ENCODE data around the gene C6orf47.

The C6orf47 gene

DNA sequence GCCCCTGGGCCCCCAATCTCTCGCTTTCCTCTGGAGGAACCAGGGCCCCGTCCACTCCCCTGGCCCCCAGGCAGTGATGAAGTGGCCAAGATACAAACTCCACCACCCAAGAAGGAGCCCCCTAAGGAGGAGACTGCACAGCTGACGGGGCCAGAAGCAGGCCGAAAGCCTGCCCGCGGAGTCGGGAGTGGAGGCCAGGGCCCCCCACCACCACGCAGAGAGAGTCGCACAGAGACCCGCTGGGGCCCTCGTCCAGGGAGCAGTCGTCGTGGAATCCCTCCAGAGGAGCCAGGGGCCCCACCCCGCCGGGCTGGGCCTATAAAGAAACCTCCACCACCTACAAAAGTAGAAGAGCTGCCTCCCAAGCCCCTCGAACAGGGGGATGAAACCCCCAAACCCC lies 29.4 kb downstream of the C6orf47 start:
- Mint-ChIP-seq H3K36me3 (ENCODE audit: low read depth) (peaks cover 82% of the 10 kb centered on the region), H3K27ac (peak overlapping the region; percentile 89), H3K4me3 (no peak overlapping the region), H3K4me1 (peaks cover 5% of the 10 kb centered on the region), H3K27me3 (ENCODE audit: low read depth, poor library complexity) (peaks cover 3% of the 10 kb centered on the region), H3K9me3 (no peaks in the 10 kb centered on the region)
- no peak for DNase-seq
- TF ChIP-seq CTCF (IDR thresholded peaks at IDR 0.05): no peak

- H3K4me1 Mint-ChIP-seq: peaks cover 5% of the 10 kb centered on the region
- H3K27me3 Mint-ChIP-seq (ENCODE audit: low read depth, poor library complexity): peaks cover 3% of the 10 kb centered on the region
- no peaks in the 10 kb centered on the region for H3K9me3 Mint-ChIP-seq
- no peak overlapping the region for H3K4me3 Mint-ChIP-seq
- H3K36me3 Mint-ChIP-seq (ENCODE audit: low read depth): peaks cover 82% of the 10 kb centered on the region
- TF ChIP-seq CTCF (IDR thresholded peaks at IDR 0.05): no peak
- H3K27ac Mint-ChIP-seq: peak overlapping the region; percentile 89
- DNase-seq: no peak
Measured at GRCh38 chr6:31630177-31630934, 30.2 kb downstream of the C6orf47 start.

DNA sequence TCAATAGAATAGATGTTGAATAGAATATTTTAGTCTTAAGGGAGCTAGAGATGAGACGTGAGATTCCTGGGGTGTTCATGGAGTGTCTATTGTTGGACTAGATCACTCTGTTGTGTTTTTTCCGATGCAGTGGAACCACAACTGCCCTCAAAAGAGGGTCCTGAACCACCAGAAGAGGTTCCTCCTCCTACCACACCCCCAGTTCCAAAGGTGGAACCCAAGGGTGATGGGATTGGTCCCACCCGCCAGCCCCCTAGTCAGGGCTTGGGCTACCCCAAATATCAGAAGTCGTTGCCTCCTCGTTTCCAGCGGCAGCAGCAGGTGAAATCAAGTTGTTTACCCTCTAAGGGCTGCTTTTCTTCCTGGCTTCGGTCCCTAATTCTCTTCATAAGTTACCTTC lies 31.6 kb downstream of the C6orf47 start:
- Mint-ChIP-seq H3K36me3 (ENCODE audit: low read depth) (peaks cover 88% of the 10 kb centered on the region), H3K4me1 (peaks cover 3% of the 10 kb centered on the region), H3K4me3 (no peak overlapping the region), H3K27ac (peak overlapping the region; percentile 74), H3K27me3 (ENCODE audit: low read depth, poor library complexity) (no peaks in the 10 kb centered on the region), H3K9me3 (no peaks in the 10 kb centered on the region)
- DNase-seq: no peak
- no peak for TF ChIP-seq CTCF (IDR thresholded peaks at IDR 0.05)

DNA sequence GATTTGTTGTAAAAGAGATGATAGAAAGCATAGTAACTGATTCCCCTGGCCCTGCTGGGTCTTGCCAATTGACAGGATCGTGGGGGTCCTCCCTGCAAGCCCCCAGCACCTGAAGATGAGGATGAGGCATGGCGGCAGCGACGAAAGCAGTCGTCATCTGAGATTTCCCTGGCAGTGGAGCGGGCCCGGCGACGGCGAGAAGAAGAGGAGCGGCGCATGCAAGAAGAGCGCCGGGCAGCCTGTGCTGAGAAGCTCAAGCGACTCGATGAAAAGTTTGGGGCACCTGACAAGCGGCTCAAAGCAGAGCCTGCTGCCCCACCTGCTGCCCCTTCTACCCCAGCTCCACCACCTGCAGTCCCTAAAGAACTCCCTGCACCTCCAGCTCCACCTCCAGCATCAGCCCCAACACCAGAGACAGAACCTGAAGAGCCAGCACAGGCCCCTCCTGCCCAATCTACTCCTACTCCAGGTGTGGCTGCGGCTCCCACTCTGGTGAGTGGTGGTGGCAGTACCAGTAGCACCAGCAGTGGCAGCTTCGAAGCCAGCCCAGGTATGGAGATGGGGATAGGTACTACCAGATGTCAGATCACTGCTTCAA lies 32.8 kb downstream of the C6orf47 start:
- Mint-ChIP-seq H3K27me3 (ENCODE audit: low read depth, poor library complexity) (no peaks in the 10 kb centered on the region), H3K27ac (peak overlapping the region; percentile 85), H3K9me3 (no peaks in the 10 kb centered on the region), H3K36me3 (ENCODE audit: low read depth) (peaks cover 85% of the 10 kb centered on the region), H3K4me1 (peaks cover 8% of the 10 kb centered on the region), H3K4me3 (no peak overlapping the region)
- no peak for TF ChIP-seq CTCF (IDR thresholded peaks at IDR 0.05)
- DNase-seq: no peak

GRCh38 chr6:31626952-31627351 lies 33.6 kb downstream of the C6orf47 start:
- DNase-seq: no peak
- H3K4me1 Mint-ChIP-seq: peaks cover 17% of the 10 kb centered on the region
- no peaks in the 10 kb centered on the region for H3K9me3 Mint-ChIP-seq
- no peak overlapping the region for H3K4me3 Mint-ChIP-seq
- peak overlapping the region; percentile 85 for H3K27ac Mint-ChIP-seq
- no peaks in the 10 kb centered on the region for H3K27me3 Mint-ChIP-seq (ENCODE audit: low read depth, poor library complexity)
- TF ChIP-seq CTCF (IDR thresholded peaks at IDR 0.05): no peak
- H3K36me3 Mint-ChIP-seq (ENCODE audit: low read depth): peaks cover 89% of the 10 kb centered on the region

GRCh38 chr6:31624070-31624469 lies 36.5 kb downstream of the C6orf47 start:
- TF ChIP-seq CTCF (IDR thresholded peaks at IDR 0.05): no peak
- no peak overlapping the region for H3K4me3 Mint-ChIP-seq

More at GRCh38 chr6:31624070-31624469, 36.5 kb downstream of the C6orf47 start:
- peaks cover 27% of the 10 kb centered on the region for H3K4me1 Mint-ChIP-seq
- H3K9me3 Mint-ChIP-seq: peaks cover 8% of the 10 kb centered on the region
- H3K36me3 Mint-ChIP-seq (ENCODE audit: low read depth): peaks cover 68% of the 10 kb centered on the region
- H3K27me3 Mint-ChIP-seq (ENCODE audit: low read depth, poor library complexity): no peaks in the 10 kb centered on the region
- peak overlapping the region; percentile 87 for H3K27ac Mint-ChIP-seq
- no peak for DNase-seq

Data from nephron progenitor cell (in vitro differentiated cells).